PC-3 (cell line): Measurements from ENCODE around the gene LRRD1. TPM values are rescaled to one million over a fixed set of nuclear protein-coding genes. Genes with fewer than 3 reads are reported as not detected.
"Not testable (repeated sequence)": the region's sequence is repeated elsewhere in the genome, so short reads cannot be mapped to it uniquely, and the experiment has no call there.

ENCODE experiments used
- ATAC-seq: fragments of 200-7000 bp; cut with Tn5 transposase; 2 replicates; pipeline ENCODE4 v1.9.1; 2020; ENCODE audit warnings: mild to moderate bottlenecking, moderate library complexity
- BruUV-seq: library from RNA; stranded (reverse); fragments of 400-500 nt; replicated peaks from 2 replicates; lab custom pipeline; 2021; lab: Mats Ljungman, UMichigan
- CTCF ChIA-PET: fragments of 300-600 bp; sonication (Branson Sonifier 250); formaldehyde crosslinking; loops from one replicate; lab custom pipeline; 2022; ENCODE audit warnings: antibody characterized with exemption; lab: Charles Lee
- POLR2A ChIA-PET: fragments of 300-600 bp; sonication (Branson Sonifier 250); formaldehyde crosslinking; loops from one replicate; lab custom pipeline; 2022; ENCODE audit warnings: antibody characterized with exemption; ENCODE audit not compliant: unreplicated experiment; lab: Charles Lee
- DNase-seq: peaks from one replicate; pipeline ENCODE4 v3.0.0-alpha.2; 2015
- H2AFZ ChIP-seq: fragments of 300-600 bp; sonication (generic); 2 replicates; pipeline ENCODE4 v1.6.0; 2016; ENCODE audit warnings: antibody characterized with exemption, low read length
- H3F3A ChIP-seq: fragments of 300-600 bp; sonication (generic); one replicate; pipeline ENCODE4 v1.6.0; 2017; ENCODE audit warnings: antibody characterized with exemption, low read length, control low read depth, mild to moderate bottlenecking; ENCODE audit not compliant: unreplicated experiment
- H3K27ac ChIP-seq: fragments of 300-600 bp; sonication (generic); 2 replicates; pipeline ENCODE4 v1.5.1; 2016; ENCODE audit warnings: mild to moderate bottlenecking, low read length
- H3K27me3 ChIP-seq: fragments of 300-600 bp; sonication (generic); 2 replicates; pipeline ENCODE4 v1.6.1; 2016; ENCODE audit warnings: low read length, mixed read lengths
- H3K36me3 ChIP-seq: fragments of 300-600 bp; sonication (generic); 2 replicates; pipeline ENCODE4 v1.6.1; 2016; ENCODE audit warnings: low read depth, mixed run types, low read length, mixed read lengths
- H3K4me1 ChIP-seq: fragments of 300-600 bp; sonication (generic); 2 replicates; pipeline ENCODE4 v1.5.1; 2016; ENCODE audit warnings: low read length; ENCODE audit not compliant: insufficient read depth
- H3K4me2 ChIP-seq: fragments of 300-600 bp; sonication (generic); 2 replicates; pipeline ENCODE4 v1.6.0; 2016; ENCODE audit warnings: low read length
- H3K4me3 ChIP-seq: fragments of 300-600 bp; sonication (generic); 2 replicates; pipeline ENCODE4 v1.5.1; 2016; ENCODE audit warnings: mild to moderate bottlenecking, low read length, mixed read lengths
- H3K79me2 ChIP-seq: fragments of 300-600 bp; sonication (generic); 2 replicates; pipeline ENCODE4 v1.6.1; 2017; ENCODE audit warnings: low read length, mixed read lengths
- H3K9ac ChIP-seq: fragments of 300-600 bp; sonication (generic); 2 replicates; pipeline ENCODE4 v1.6.0; 2016; ENCODE audit warnings: mild to moderate bottlenecking, low read length
- H3K9me2 ChIP-seq: fragments of 300-600 bp; sonication (generic); replicated peaks from 2 replicates; pipeline ENCODE4 v1.6.1; 2016; ENCODE audit warnings: mixed run types, low read length, mixed read lengths
- H3K9me3 ChIP-seq: fragments of 300-600 bp; sonication (generic); 2 replicates; pipeline ENCODE4 v1.6.1; 2016; ENCODE audit warnings: low read length, mixed read lengths
- H4K20me1 ChIP-seq: fragments of 300-600 bp; sonication (generic); 2 replicates; pipeline ENCODE4 v1.6.1; 2016; ENCODE audit warnings: low read length, mixed read lengths
- EZH2 ChIP-seq: fragments of 300-600 bp; sonication (generic); IDR thresholded peaks from one replicate; pipeline ENCODE4 v1.6.1; 2017; ENCODE audit warnings: antibody characterized with exemption, mild to moderate bottlenecking, low read length; ENCODE audit not compliant: unreplicated experiment
- EZH2phosphoT487 ChIP-seq: fragments of 300-600 bp; sonication (generic); IDR thresholded peaks from 2 replicates; pipeline ENCODE4 v1.6.1; 2018; ENCODE audit warnings: mild to moderate bottlenecking, antibody characterized with exemption, low read length, borderline replicate concordance
- intact Hi-C: fragments of 100-400 bp; cut with micrococcal nuclease; formaldehyde crosslinking; loops from 2 replicates; pipeline ENCODE4 v1.9.0; 2023
- total RNA-seq: library from RNA; depleted of rRNA; stranded (reverse); fragments of >200 nt; gene quantifications from 2 replicates; pipeline ENCODE4 v1.2.3, GENCODE V29; 2014
- TF ChIP-seq, protein P1 (sequence below): fragments of 300-600 bp; sonication (generic); conservative IDR thresholded peaks from 2 replicates; pipeline ENCODE4 v1.5.1; 2017; ENCODE audit warnings: antibody characterized with exemption, low read depth, mild to moderate bottlenecking, low read length

LRRD1 gene
- total RNA-seq, 1 experiment from 2014 or later: not detected

- no peak overlapping the region for H3K4me2 ChIP-seq
- POLR2A ChIA-PET: no interaction called here
- ATAC-seq (no peak), DNase-seq (no peak)
- no peaks in the 10 kb centered on the region; the same call in 1 of the 2 replicates for H3K79me2 ChIP-seq
- H3K9me2 ChIP-seq: no peaks in the 10 kb centered on the region
- intact Hi-C loops: no loop called here
- no peaks in the 10 kb centered on the region for H3K4me1 ChIP-seq
- H3K9ac ChIP-seq: no peak overlapping the region
- peaks cover 22% of the 10 kb centered on the region for H3K36me3 ChIP-seq
- peaks cover 6% of the 10 kb centered on the region; the same call in 1 of the 2 replicates for H3K9me3 ChIP-seq
- TF ChIP-seq EZH2phosphoT487 (no peak), EZH2 (no peak)
- TF ChIP-seq, protein P1, sequence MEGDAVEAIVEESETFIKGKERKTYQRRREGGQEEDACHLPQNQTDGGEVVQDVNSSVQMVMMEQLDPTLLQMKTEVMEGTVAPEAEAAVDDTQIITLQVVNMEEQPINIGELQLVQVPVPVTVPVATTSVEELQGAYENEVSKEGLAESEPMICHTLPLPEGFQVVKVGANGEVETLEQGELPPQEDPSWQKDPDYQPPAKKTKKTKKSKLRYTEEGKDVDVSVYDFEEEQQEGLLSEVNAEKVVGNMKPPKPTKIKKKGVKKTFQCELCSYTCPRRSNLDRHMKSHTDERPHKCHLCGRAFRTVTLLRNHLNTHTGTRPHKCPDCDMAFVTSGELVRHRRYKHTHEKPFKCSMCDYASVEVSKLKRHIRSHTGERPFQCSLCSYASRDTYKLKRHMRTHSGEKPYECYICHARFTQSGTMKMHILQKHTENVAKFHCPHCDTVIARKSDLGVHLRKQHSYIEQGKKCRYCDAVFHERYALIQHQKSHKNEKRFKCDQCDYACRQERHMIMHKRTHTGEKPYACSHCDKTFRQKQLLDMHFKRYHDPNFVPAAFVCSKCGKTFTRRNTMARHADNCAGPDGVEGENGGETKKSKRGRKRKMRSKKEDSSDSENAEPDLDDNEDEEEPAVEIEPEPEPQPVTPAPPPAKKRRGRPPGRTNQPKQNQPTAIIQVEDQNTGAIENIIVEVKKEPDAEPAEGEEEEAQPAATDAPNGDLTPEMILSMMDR: no peak
- H3F3A ChIP-seq: no peaks in the 10 kb centered on the region
- CTCF ChIA-PET: no interaction called here
- no peak overlapping the region for H2AFZ ChIP-seq
- no peaks in the 10 kb centered on the region for H4K20me1 ChIP-seq
- H3K4me3 ChIP-seq: no peak overlapping the region
- H3K27ac ChIP-seq: no peak overlapping the region
- no TSS peak for BruUV-seq
- no peaks in the 10 kb centered on the region for H3K27me3 ChIP-seq
Observed at GRCh38 chr7:92205987-92206386, 27.0 kb upstream of the LRRD1 start.

- DNase-seq (no peak), ATAC-seq (no peak)
- no peak overlapping the region for H3K4me3 ChIP-seq
- no peak overlapping the region for H3K27ac ChIP-seq
- peaks cover 7% of the 10 kb centered on the region; the same call in 1 of the 2 replicates for H3K36me3 ChIP-seq
- H3K79me2 ChIP-seq: no peaks in the 10 kb centered on the region
- no peak overlapping the region for H2AFZ ChIP-seq
- no peaks in the 10 kb centered on the region for H3K9me2 ChIP-seq
- H3K9me3 ChIP-seq: no peaks in the 10 kb centered on the region
- no peaks in the 10 kb centered on the region for H3F3A ChIP-seq
- no peaks in the 10 kb centered on the region for H4K20me1 ChIP-seq
- no TSS peak for BruUV-seq
- no peaks in the 10 kb centered on the region for H3K27me3 ChIP-seq
- ChIA-PET POLR2A (no interaction called here), CTCF (interaction anchor here (0.6 kb wide), 1 partner anchor 223 kb away, joined by 3 read pairs; no protein-coding TSS in a partner anchor)
- H3K4me1 ChIP-seq: no peaks in the 10 kb centered on the region
- no peak overlapping the region for H3K4me2 ChIP-seq
- no peak overlapping the region for H3K9ac ChIP-seq
- intact Hi-C loops: no loop called here
- TF ChIP-seq, protein P1: peak; percentile 23; the same call in 1 of the 2 replicates
- TF ChIP-seq EZH2 (no peak), EZH2phosphoT487 (no peak)
Observed at GRCh38 chr7:92200791-92201190, 21.8 kb upstream of the LRRD1 start.

DNA sequence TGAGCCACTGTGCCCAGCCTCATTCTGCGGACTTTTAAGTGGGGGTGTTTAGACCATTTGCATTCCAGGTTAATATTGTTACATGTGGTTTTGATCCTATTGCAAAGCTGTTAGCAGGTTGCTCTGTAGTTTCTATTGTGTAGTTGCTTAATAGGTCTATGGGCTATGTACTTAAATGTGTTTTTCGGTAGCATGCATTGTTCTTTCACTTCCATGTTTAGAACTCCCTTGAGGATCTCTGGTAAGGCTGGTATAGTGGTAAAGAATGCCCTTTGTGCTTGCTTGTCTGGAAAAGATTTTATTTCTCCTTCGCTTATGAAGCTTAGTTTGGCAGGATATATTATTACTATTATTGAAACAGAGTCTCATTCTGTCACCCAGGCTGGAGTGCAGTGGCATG is 13.4 kb upstream of the LRRD1 start:
- Histone ChIP-seq H3K79me2 (no peaks in the 10 kb centered on the region), H3K4me2 (no peak overlapping the region), H3K9me3 (no peaks in the 10 kb centered on the region), H3K4me3 (no peak overlapping the region), H3K4me1 (no peaks in the 10 kb centered on the region), H3F3A (no peaks in the 10 kb centered on the region), H3K9me2 (no peaks in the 10 kb centered on the region), H3K27ac (no peak overlapping the region), H4K20me1 (no peaks in the 10 kb centered on the region), H3K9ac (no peak overlapping the region), H3K27me3 (no peaks in the 10 kb centered on the region), H2AFZ (no peak overlapping the region), H3K36me3 (no peaks in the 10 kb centered on the region)
- intact Hi-C loops: no loop called here
- BruUV-seq: no TSS peak
- ChIA-PET POLR2A (no interaction called here), CTCF (interaction anchor here (0.6 kb wide), 1 partner anchor 266 kb away, joined by 5 read pairs; no protein-coding TSS in a partner anchor)
- no peak for DNase-seq
- TF ChIP-seq, protein P1: no peak
- TF ChIP-seq EZH2phosphoT487: no peak
- no peak for TF ChIP-seq EZH2
- no peak for ATAC-seq

DNA sequence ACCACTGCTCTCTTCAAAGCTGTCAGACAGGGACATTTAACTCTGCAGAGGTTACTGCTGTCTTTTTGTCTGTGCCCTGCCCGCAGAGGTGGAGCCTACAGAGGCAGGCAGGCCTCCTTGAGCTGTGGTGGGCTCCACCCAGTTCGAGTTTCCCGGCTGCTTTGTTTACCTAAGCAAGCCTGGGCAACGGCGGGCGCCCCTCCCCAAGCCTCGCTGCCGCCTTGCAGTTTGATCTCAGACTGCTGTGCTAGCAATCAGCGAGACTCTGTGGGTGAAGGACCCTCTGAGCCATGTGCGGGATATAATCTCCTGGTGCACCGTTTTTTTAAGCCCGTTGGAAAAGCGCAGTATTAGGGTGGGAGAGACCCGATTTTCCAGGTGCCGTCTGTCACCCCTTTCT is 10.3 kb upstream of the LRRD1 start:
- H3K27ac ChIP-seq, H2AFZ ChIP-seq, H4K20me1 ChIP-seq, H3K9me2 ChIP-seq, H3K9me3 ChIP-seq, H3K36me3 ChIP-seq, DNase-seq, H3K4me2 ChIP-seq, H3K79me2 ChIP-seq, ATAC-seq, H3K9ac ChIP-seq, BruUV-seq, H3K4me3 ChIP-seq, CTCF ChIA-PET, H3F3A ChIP-seq, intact Hi-C loops, H3K4me1 ChIP-seq, H3K27me3 ChIP-seq, POLR2A ChIA-PET: not testable (repeated sequence)
